Measurements from ENCODE around the gene IGSF9B.

Gene IGSF9B

DNA sequence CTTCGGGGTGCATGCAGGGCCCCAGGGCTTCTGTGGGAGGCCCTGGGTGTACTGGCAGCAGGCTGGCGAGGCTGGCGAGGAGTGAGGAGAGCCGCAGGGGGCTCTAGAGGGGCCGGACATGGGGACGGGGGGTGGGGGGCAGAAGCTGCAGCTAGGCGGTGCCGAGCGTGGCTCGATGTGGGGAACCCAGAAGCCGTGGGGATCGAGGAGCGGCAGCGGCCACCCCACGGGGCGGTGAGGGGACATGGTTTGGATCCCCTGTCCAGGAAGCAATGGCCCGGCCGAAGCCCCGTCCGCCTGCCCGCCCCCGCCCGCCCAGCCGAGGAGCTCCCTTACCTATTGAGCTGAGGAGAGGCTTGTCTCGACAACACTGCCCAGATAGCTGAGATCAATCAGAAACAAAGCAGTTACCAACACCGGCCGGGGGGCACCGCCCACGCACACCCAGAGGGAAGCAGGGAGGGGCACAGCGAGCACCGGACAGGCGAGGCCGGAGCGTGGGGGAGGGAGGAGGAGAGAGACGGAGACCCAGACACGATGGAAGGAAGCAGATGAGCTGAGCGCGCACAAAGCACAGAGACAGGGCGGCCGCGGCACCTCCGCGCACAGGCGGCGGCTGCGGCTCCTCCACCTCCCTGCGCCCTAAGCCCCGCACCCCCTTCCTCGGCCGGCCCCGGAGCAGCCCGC, 38.7 kb downstream of the IGSF9B start:
- no peak for DNase-seq

DNA sequence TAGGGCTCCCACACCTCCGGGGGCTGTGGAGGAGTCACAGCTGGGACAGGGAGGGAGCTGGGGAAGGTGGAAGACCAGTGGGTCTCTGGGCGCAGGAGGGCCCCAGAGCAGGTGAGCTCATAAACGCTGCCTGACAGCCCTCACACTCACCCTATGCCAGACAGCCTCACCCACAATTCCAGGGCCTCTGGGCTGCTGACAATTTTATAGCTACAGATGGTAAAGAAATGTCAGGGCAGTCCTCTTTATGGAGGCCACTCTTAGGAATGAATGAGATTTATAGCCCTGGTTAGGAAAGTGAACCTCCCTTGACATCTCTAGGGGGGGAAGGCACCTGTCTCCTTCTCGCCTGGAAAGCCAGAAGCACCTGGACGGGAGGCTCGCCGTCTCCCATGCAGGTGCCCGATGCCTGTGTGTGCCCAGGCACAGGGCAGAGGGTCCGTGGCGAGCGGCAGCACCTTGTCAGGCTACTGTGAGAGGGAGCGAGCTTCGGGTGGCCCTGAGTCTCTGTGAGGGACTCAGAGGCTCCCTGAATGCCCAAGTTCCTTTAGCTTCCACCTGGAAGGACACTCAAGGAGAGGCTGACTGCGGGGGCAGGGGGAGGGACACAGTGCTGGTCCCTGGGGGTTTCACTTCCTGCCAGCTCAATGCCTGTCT, 39.9 kb downstream of the IGSF9B start:
- DNase-seq = no peak

DNA sequence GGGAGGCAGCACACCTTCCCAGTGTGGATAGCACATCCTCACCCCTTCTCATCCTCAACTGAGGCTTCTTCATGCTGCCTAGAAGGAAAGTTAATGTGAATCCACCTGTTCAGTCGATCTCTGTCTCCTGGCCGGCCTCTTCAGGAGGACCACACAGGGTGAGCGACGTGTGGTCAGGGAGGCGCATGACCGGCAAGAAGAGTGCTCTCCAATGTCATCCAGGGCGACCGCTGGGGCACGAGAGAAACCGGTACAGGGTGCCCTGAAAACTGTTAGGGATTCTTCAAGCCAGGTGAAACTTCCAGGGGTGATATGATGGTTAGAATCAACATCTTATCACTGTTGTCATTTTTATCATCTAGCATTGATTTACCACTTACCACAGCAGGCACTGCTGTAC, 43.0 kb downstream of the IGSF9B start:
- DNase-seq = no peak

DNA sequence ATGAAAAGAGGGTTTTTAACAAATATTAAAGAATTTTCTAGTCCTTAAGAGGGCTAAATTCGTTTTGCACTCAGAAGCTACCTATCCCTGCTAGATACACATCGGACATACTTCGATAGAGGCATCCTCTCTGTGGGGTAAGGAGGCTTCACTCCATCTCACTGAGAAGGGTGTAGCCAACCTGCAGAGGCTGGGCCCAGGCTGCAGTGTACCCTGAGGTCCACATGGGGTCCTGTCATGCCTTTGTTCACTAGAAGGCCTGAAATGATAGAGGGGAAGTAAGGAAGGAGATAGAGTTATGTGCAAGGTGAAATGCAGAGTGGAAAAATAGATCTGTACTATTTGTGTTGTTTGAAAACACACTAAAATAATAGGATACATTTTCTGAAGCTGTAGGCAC, 45.6 kb downstream of the IGSF9B start:
- DNase-seq = no peak

DNA sequence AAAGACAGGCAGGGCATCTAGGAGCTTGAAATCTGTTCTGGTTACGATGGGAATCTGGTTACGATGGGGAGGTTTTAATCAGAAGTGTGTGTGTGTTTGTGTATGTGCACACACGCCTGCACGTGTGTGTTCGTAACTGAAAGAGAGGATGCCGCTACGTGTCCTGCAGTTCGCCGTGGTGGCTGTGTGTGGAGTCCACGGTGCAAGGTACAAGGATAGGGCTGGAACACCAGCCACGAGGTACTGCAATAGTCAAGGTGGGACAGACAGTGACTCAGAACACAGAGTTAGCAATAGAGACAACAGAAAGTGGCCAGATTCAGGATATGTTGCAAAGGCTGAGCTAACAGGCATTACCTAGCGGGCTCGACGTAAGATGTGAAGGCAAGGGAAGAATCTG, 46.7 kb downstream of the IGSF9B start:
- no peak for DNase-seq

DNA sequence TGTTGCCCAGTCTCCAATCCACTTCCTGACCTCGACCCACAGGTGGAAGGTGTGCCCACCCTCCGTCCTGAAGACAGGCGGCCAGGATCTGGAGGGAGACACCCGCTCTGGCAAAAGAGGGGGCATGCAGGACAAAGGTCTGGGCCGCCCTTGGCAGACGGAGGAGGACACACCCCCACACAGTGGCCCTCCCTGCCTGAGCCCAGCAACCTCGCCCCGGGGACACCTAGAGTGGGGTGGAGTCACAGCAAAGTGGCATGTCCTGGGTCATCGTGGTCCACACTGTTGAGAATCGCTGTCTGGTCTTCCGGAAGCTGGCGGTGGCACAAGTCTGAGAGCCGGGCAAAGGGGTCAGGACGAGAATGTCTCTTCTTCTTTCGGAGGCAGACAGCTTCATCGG, 47.9 kb downstream of the IGSF9B start:
- DNase-seq = no peak

DNA sequence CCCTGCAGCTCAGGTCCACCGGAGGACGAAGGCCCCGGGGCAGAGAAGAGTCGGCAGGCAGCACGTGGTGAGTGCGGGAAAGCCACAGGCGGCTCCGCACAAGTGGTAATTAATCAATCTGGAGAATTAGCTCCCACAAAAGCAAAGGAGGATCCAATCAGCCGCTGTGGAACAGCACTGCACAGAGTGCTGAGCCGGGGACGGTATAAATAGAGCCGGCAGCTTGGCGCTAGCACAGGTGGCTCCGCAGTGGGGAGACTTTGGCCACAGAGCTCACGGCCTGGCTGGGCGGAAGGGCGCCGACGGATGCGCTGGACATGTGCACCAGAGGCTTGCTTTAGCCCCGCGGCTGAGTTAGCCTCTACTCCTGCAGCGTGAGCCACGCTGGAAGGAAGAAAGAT, 48.9 kb downstream of the IGSF9B start:
- no peak for DNase-seq

DNA sequence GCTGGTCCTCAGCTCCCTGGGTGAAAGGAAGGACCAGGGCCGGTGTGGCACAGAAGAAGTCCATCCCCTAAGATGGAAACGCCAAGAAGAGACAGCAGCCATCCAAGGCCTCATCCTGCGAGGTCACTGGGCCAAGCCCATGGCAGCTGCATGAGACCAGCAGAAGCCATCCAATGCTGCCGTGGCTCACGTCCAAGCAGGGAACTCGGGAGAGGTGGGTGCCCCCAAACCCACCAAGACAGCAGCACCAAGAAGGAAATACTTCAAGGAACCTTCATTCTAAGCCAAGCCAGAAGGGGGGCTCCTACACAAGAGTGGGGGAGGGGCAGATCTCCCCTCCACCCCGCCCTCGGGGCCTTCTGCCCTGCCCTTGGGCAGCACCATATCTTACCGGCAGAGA, 49.6 kb downstream of the IGSF9B start:
- DNase-seq = no peak

DNA sequence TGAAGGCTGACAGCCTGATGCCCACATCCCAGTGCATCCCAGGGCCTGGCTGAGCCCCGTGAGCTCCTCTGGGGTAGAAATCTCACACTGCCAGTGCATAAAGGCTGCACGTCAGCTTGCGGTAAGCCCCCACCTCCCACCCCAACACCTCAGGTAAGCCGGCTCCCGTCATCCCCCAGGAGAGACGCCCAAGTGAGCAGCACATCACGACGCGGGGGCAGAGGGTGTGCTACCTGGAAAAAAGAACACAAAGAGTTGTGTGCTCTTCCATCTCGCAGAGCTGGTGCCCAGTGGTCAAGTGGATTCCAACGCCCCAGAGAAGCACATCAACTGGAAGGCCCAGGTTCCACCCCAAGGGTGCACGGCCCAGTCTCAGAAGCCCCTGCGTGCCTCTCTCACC, 50.0 kb downstream of the IGSF9B start:
- DNase-seq = no peak

DNA sequence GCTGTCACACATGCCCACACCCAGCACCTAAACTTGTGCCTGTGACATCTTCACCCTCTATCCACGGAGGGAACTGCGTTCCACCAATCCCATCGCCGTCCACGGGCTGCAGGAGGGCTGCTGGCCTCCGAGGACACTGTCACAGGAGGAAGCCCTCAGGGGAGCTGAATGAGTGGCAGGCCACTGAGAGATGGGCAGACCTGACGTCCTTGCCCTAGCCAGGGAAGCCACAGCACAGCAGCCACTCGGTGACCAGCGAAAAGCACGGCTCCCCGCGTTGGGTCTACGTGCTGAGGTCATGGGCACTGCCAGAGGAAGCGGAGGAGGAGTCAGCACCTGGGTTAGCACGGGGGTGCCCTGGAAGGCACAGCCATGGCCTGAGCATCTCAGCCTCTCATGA, 50.5 kb downstream of the IGSF9B start:
- no peak for DNase-seq

DNA sequence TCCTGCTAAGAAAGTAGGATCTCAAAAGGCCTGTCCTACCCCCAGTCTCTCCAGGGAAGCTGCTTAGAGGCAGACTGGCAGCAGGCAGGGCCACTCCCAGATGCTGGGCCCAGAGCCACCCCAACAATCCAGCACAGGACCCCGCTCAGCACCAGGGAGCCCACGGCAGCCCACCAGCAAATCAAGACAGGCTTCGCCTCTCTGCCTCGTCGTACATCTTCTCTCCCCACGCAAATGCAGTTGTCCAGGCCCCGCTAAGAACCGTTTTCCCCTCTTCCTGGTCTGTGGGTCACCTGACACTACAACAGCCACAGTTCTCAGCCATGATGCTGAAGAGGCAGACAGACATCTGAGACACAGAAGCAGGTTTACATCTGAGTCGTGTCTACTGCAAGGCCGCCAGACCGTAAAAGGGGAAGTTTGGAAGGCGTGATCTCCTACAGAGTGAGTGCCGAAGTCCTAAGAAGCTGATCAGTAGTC, 51.1 kb downstream of the IGSF9B start:
- DNase-seq = no peak

DNA sequence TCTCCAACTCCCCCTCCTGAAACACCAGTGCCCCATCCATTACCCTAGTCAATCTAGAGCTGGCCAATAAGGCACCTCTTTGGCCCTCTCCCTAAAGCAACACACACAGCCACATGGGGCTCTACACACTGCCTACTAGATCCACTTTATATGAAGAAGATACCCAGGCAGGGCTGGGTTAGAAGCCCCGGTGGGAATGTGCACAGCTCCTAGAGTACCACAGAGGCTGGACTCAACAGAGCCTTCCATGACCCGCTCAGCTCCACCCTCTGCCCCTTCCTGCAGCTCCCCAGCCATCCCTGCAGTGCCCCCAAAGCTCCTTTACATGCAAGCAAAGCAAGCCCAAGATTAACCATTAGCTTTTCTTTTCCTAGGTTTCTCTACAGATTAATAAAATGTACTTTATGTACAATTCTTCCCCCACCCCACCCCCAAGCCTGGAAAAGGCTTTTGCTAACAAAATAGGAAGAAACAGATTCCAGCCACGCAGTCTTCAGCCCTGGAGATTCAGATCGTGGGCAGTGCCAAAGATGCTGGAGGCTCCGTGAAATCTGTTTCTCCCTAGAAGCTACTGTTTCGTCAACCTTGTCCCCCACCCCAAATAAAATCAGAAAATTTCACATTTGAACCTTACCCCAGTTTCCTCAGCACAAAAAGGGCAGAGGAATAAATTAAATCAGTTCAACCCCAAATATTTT, 51.8 kb downstream of the IGSF9B start:
- DNase-seq = no peak

DNA sequence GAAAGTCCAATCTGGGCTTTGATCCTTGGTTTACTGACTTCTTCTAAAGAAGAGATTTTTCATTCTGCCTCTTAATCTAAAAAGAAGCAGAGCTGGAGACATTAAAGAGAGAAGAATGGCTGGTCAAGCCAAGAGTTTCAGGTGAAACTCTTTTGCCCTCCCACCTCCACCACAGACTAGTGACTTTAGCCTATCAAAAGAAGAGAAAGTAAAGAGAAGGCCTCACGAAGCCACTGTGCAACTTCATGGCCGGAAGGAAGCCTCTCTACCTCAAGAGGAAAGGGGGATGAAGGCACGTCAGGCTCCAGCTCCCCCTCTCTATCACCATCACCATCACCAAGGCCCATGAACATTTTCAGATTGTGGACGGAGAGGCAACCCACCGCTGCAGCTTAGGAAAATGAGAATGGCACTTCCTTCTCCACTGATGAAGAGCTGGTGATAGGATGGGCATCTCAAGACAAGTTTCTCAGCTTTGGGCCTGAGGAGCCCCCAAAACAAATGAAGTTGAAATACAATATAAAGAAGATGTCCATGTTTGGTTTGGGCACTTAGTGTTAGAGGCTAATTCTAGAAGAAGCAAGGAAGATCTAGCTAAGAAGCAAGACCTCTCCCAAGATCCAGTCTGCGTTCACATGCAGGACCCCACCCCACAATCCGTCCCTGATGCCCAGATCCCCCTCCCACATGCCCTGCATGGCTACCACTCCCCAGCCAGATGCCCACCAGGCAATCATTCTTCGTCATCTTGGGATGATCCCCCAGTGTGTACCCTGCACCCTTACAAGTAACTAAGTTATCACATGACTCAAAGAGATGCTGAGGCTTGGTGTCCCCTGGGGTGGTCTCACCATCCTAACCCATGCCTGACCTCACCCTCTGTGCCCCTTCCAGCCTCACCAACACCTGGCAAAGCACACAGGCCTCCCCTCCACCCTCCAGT, 52.6 kb downstream of the IGSF9B start:
- DNase-seq = no peak

DNA sequence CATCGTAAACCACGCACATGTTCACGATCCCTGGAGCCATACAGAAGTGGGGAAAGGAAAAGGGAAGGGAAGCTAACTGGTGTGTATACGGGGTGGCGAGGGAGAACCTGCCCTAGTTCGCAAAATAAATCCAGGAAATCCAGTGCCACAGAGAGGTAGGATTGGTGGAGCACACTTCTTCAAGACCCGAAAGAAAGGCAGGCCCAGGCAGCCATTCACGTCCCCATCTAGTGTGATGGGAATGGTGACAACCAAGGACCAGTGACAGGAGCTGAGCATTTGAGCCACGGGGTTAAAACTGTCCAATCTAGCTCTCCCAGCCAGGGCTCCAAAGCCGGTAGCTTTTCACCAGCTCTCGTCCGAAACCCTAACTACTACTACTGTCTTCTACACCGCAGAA, 53.7 kb downstream of the IGSF9B start:
- DNase-seq = no peak

DNA sequence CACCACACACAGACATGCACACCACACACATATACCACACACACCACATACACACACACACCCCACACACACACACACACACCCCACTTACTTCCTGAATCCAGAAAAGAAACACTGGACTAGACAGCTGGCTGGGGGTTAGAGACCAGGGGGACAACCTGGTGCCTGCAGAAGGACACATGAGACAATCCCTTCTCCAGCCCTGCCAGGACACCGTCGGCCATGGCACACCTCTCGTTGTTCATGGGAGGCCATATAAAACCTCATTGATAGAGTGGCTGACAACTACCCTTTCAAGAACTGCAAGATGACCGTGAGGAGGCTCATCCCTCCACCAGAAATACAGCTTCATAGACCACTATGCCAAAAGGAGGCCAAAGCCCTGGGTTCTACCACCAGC, 54.3 kb downstream of the IGSF9B start:
- DNase-seq = no peak

DNA sequence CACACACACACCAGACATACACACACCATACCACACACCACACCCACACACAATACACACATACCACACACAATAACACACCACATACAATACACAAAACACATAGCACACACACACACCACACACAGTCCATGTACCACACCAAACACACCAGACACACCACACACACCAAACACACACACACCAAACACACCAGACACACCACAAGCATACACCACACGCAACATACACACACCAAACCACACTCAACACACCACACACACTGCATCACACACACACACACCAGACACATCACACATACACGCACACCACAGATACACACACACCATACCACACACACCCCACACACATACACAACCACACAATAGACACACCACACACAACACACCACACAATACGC, 54.8 kb downstream of the IGSF9B start:
- no peak for DNase-seq

DNA sequence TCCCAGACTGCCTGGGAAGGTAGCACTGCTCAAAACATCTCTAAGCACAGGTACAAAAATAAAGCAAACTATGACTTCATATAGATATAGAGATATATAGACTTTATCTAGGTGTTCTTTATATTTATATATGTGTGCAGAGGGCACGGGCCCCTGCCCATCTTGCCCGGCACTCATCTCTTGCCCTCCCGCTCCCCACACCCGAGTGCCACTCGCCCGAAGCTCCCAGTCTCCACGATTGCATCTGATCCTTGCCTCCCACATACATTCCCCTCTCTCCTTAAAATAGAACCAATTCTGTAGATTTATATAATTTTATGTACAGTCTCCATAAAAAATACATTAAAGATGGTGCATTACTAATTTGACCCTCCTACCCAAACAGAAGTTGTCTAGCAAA, 55.5 kb downstream of the IGSF9B start:
- DNase-seq = no peak

DNA sequence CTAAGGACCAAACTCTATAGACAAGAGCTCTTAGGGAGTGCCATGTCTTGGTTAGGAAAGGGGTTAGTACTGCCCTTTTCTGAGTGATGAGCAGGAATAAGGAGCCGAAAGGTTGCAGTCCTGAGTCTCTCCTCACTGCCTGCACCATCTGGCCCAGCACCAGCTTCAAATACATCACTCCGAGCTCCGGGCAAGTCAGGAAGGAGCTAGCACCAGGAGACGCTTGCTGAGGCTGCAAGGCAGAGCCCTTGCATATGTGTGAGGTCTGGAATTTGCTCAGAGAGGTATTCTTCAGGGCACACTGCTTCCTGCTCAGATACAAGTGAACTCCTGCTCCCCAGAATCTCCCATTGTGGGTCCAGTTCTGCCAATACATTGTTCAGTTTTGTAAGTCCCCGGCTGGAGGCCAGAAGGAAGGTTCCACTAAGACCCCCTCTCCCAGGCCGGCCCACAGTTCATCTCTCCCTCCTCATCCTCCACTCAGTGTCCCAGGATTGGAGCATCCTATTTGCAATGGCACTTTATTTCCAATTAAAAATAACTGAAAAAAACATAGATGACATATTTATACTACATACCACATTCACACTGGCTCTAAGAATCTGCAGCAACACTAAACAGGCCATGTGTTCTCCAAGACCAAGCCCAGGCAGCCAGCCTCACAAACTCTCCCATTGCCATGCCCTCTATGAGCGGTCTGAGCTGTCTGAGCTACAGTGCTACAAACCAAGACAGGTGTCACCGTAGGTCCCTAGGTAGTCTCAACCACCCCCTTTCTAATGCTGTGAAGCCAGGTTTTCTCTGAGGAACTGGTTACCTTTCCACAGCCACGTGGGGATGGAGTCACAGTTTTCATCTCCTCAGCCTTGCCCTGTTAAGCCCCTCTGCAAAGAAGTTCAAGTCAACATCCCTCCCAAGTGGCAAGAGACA, 56.3 kb downstream of the IGSF9B start:
- no peak for DNase-seq

DNA sequence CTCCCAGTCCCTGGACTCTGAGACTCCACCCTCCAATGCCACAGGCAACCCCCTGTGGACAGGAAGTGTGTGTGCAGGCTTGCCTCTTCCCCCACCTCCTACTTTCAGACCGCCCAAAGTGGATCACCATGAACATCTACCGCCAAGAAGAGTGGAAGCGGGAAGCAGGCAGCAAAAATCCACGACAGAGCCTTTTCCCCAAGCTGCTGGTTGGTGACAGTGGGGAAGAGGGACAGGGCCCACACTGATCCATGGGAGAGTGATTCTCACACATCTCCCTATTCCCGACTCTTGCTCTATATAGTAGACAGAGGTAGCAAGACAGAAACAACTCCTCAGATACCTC, 58.0 kb downstream of the IGSF9B start:
- no peak for DNase-seq

DNA sequence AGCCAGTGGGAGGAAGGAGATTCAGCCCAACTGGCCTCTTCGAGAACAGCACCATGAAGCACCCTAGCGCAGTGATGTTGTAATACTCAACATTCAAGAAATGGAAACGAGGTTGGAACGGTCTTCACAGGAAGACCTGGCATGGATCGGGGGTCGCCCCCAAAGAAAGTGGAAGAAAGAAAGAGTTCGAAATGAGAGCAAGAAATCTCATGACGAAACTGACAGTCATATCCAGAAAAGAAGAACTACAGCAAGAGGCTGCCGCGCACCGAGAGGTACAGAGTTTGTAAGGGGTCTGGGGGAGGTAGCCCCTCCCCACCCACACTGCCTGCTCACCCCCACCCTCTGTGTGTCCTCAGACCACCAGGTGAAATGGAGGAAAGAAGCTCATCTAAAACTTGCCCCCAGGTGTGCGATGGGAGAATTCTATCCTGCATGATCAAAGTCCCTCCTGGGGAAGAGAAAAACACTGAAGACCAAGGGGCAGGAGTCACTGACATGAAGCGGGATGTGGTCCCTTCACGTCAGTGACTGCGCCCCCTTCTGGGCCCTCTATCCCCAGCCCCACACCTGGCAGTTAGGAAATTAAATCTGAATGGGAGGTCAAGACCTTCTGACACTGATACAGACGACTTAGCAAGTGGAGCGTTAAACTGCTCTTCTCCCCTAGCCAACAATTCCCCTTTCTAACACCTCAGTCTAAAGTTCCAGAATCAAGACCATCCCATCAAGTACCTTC, 58.6 kb downstream of the IGSF9B start:
- no peak for DNase-seq

DNA sequence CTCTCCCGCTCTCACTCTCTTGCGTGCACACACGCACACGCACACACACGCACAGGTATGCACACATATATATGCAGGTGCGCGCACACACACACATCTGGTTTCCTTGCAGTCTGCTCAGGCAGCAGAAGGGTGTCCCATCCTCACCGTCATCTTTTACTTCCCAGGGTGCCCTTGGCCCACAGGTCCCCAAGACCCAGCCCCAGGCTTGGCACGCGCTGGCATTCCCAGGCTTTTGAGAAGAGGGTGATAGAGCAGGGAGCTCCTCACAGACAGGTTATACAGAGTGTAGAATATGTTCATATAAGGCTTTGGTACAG, 59.5 kb downstream of the IGSF9B start:
- DNase-seq = no peak

Data from CD4-positive, alpha-beta T cell treated with Interleukin-4 for 4 hours (primary cell).